ENCODE results near the gene STRN4. TPM values are rescaled to one million over a fixed set of nuclear protein-coding genes. Genes with fewer than 3 reads are reported as not detected.

Gene STRN4
- total RNA-seq, 1 experiment from 2014 or later = 162 TPM

DNA sequence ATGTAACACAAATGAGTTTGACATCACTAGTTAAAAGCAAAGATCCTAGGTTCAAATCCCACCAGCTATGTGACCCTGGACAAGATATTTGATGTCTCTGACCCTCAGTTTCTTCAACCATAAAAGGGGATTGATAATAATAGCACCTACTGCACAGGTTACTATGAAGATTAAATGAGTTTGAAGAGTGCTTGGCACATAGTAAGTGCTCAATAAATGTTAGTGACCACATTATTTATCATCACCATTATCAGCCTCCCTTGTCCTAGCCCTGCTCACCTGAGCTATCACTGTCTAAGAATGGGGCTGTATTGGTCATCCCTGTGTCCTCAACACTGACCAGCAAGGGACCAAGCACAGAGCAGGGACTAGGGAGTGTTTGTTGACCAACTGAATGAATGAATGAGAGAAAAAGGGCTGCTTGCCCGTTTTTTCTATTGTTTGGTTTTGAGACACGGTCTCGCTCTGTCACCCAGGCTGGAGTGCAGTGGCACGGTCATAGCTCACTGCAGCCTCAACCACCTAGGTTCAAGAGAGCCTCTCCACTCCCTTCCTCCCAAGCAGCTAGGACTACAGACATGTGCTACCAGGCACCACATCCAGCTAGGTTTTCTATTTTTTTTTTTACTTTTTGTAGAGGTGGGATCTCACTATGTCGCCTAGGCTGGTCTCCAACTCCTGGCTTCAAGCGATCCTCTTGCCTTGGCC, 58.7 kb downstream of the STRN4 start:
- TF ChIP-seq, protein P1, sequence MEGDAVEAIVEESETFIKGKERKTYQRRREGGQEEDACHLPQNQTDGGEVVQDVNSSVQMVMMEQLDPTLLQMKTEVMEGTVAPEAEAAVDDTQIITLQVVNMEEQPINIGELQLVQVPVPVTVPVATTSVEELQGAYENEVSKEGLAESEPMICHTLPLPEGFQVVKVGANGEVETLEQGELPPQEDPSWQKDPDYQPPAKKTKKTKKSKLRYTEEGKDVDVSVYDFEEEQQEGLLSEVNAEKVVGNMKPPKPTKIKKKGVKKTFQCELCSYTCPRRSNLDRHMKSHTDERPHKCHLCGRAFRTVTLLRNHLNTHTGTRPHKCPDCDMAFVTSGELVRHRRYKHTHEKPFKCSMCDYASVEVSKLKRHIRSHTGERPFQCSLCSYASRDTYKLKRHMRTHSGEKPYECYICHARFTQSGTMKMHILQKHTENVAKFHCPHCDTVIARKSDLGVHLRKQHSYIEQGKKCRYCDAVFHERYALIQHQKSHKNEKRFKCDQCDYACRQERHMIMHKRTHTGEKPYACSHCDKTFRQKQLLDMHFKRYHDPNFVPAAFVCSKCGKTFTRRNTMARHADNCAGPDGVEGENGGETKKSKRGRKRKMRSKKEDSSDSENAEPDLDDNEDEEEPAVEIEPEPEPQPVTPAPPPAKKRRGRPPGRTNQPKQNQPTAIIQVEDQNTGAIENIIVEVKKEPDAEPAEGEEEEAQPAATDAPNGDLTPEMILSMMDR (IDR thresholded peaks at IDR 0.05; ENCODE audit: insufficient read depth in 1 of 2, low read depth in 1 of 2, low read length in 1 of 2, severe bottlenecking in 1 of 2, unreplicated experiment in 1 of 2) = no peak
- Mint-ChIP-seq H3K27ac (ENCODE audit: unreplicated experiment) (no peak overlapping the region), H3K4me1 (ENCODE audit: low read depth, unreplicated experiment) (no peaks in the 10 kb centered on the region), H3K36me3 (ENCODE audit: insufficient read depth, unreplicated experiment) (peaks cover 71% of the 10 kb centered on the region), H3K4me3 (ENCODE audit: unreplicated experiment) (no peak overlapping the region), H3K9me3 (ENCODE audit: unreplicated experiment) (no peaks in the 10 kb centered on the region), H3K27me3 (ENCODE audit: insufficient read depth, unreplicated experiment) (no peaks in the 10 kb centered on the region)
- intact Hi-C loops (cut with micrococcal nuclease; ENCODE audit: unreplicated experiment) = no loop called here
- H3K4me1 ChIP-seq = no peaks in the 10 kb centered on the region
- no peaks in the 10 kb centered on the region for H3K9me3 ChIP-seq
- no peaks in the 10 kb centered on the region for H3K27me3 ChIP-seq (replicated peaks; ENCODE audit: control insufficient read depth, insufficient read depth, low read length)
- no peak overlapping the region for H3K4me3 ChIP-seq (ENCODE audit: low read depth, low read length)
- H3K36me3 ChIP-seq (ENCODE audit: control insufficient read depth, insufficient read depth, low read length) = peaks cover 7% of the 10 kb centered on the region
- no TSS peak for BruUV-seq (replicated peaks)
- DNase-seq = no peak
- ChIA-PET POLR2A (no interaction called here), CTCF (no interaction called here)

DNA sequence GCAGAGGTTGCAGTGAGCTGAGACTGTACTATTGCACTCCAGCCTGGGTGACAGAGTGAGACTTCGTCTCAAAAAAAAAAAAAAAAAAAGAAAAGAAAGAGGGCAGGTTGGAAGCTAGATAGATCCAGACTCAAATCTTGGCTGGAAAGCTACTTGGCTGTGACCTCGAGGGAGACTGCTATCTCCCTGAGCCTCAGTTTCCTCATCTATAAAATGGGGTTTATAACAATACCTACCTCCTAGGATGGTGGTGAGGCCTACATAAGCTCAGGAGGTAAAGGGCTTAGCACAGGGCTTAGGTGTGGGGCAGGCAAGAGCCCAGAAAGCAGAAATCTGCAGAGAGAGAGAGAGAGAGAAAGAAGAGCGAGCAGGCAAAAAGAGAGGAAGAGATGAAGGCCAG, 61.1 kb downstream of the STRN4 start:
- no peak for DNase-seq
- Histone ChIP-seq H3K4me3 (ENCODE audit: low read depth, low read length) (no peak overlapping the region), H3K27me3 (replicated peaks; ENCODE audit: control insufficient read depth, insufficient read depth, low read length) (no peaks in the 10 kb centered on the region), H3K36me3 (ENCODE audit: control insufficient read depth, insufficient read depth, low read length) (no peaks in the 10 kb centered on the region; the same call in 1 of the 2 replicates), H3K4me1 (no peaks in the 10 kb centered on the region), H3K9me3 (no peaks in the 10 kb centered on the region)
- Mint-ChIP-seq H3K9me3 (ENCODE audit: unreplicated experiment) (no peaks in the 10 kb centered on the region), H3K27me3 (ENCODE audit: insufficient read depth, unreplicated experiment) (no peaks in the 10 kb centered on the region), H3K4me3 (ENCODE audit: unreplicated experiment) (no peak overlapping the region), H3K4me1 (ENCODE audit: low read depth, unreplicated experiment) (no peaks in the 10 kb centered on the region), H3K27ac (ENCODE audit: unreplicated experiment) (no peak overlapping the region), H3K36me3 (ENCODE audit: insufficient read depth, unreplicated experiment) (peaks cover 60% of the 10 kb centered on the region)
- intact Hi-C loops (cut with micrococcal nuclease; ENCODE audit: unreplicated experiment) = no loop called here
- POLR2A ChIA-PET = no interaction called here
- BruUV-seq (replicated peaks) = no TSS peak
- TF ChIP-seq, protein P1 (IDR thresholded peaks at IDR 0.05; ENCODE audit: insufficient read depth in 1 of 2, low read depth in 1 of 2, low read length in 1 of 2, severe bottlenecking in 1 of 2, unreplicated experiment in 1 of 2) = no peak
- CTCF ChIA-PET = no interaction called here

DNA sequence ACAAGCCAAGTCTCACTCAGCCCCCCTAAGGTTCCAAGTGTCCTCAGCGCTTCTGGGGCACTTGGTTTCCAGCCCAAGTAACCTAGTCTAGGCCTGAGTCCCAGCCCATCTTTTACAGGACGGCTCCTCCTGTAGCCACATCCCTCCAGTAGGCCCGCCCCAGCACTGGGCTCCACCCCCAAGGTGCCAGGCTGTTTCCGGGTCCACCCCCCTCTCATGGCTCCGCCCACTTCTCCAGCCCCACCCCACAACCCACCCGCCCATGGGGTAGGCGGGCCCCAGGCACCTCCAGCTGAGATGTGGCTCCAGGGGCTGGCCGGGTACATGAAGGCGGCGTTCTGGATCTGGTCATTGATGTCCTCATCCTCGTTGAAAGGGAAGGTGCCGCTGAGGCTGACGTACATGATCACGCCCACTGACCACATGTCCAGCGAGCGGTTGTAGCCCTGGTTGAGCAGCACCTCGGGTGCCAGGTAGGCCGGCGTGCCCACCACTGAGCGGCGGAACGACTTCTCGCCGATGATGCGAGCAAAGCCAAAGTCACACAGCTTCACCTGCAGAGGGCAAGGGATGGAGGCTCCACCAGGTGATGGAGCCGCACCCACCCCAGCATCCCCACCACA, 68.0 kb downstream of the STRN4 start:
- Mint-ChIP-seq H3K4me1 (ENCODE audit: low read depth, unreplicated experiment) (no peaks in the 10 kb centered on the region), H3K36me3 (ENCODE audit: insufficient read depth, unreplicated experiment) (peaks cover 50% of the 10 kb centered on the region), H3K4me3 (ENCODE audit: unreplicated experiment) (no peak overlapping the region), H3K27ac (ENCODE audit: unreplicated experiment) (no peak overlapping the region), H3K27me3 (ENCODE audit: insufficient read depth, unreplicated experiment) (no peaks in the 10 kb centered on the region), H3K9me3 (ENCODE audit: unreplicated experiment) (no peaks in the 10 kb centered on the region)
- Histone ChIP-seq H3K4me3 (ENCODE audit: low read depth, low read length) (no peak overlapping the region), H3K36me3 (ENCODE audit: control insufficient read depth, insufficient read depth, low read length) (no peaks in the 10 kb centered on the region; the same call in 1 of the 2 replicates), H3K27me3 (replicated peaks; ENCODE audit: control insufficient read depth, insufficient read depth, low read length) (no peaks in the 10 kb centered on the region), H3K4me1 (no peaks in the 10 kb centered on the region), H3K9me3 (no peaks in the 10 kb centered on the region)
- TF ChIP-seq, protein P1 (IDR thresholded peaks at IDR 0.05; ENCODE audit: insufficient read depth in 1 of 2, low read depth in 1 of 2, low read length in 1 of 2, severe bottlenecking in 1 of 2, unreplicated experiment in 1 of 2) = no peak
- no TSS peak for BruUV-seq (replicated peaks)
- CTCF ChIA-PET = no interaction called here
- POLR2A ChIA-PET = no interaction called here
- intact Hi-C loops (cut with micrococcal nuclease; ENCODE audit: unreplicated experiment) = no loop called here
- peak; percentile 52 to 65 for DNase-seq

Measured in Caco-2 (cell line).